Smooth muscle cell of trachea (primary cell): ENCODE measurements around the gene METTL5. TPM values are rescaled to one million over a fixed set of nuclear protein-coding genes. Genes with fewer than 3 reads are reported as not detected.

Experiments used
- total RNA-seq: library from RNA; depleted of rRNA; stranded (reverse); fragments of >200 nt; gene quantifications from 2 replicates; pipeline ENCODE4 v1.2.1, GENCODE V29; 2014

Gene METTL5
- 53.9 and 63.6 TPM in 2 replicates for total RNA-seq

DNA sequence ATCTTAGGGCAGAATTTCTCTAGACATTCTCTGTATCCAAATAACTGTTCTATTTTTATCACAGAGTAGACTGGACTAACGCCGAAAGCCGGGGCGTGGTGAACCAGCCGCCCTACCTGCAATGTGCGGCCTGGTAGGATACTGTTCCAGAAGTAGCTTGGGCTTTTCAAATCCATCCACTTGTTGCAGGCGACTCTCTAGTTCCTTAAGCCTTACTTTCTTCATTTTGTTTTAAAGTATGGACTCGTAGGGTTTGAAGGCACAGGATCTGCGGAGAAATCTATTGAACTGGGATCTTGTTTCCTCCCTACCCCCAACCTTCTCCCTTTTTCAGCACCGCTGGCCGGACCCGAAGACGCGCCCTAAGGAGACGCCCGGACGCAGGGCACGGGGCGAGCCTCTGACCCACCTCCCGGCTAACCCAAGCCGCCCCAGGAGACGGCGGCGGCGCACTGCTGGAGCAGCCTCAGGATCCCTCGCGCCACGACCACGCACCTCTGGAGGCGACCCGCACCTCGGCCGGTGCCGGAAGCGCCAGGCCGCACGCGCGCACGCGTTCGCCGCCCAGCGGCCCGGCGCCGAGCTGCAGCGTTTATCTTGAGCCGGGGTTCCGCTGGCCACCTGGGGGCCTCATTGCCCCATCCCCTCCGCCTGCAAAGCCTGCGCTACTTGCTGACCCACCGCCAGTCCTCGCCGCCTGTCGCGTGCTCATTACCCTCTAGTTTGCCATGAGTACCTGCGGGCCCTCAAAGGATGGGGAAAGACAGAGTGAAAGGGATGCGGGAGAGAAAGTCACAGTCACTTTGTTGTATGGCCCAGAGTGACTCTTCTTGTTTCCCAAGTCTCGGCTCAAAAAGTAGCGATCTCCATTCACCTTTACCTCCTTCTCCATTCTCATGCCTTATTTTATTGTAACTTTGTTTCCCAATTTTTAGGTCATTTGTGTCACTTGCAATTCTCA lies at the start of gene METTL5:
METTL5 (minus strand) TSS at position 533 of the 961 bp plus-strand sequence; CDS start at position 225, 308 bp downstream.

GRCh38 chr2:169827272-169828140 lies 2.8 kb upstream of the METTL5 start, which contains the start of gene UBR3:
TSS of gene UBR3 (plus strand) at chr2:169827454. CDS start at chr2:169827508, 54 bp downstream.

GRCh38 chr2:169798718-169799592 lies 25.8 kb downstream of the METTL5 start, which contains the start of gene SSB:
TSS of gene SSB (plus strand) at chr2:169798871. CDS start at chr2:169800961, 2,090 bp downstream.

Other genes with a start within 250 kb of the METTL5 start
- gene PPIG, start 240.6 kb downstream of the METTL5 start, total RNA-seq: 28.9 and 31.9 TPM in 2 replicates
- not detected in 2 replicates for gene CFAP210, start 130.5 kb downstream of the METTL5 start, total RNA-seq
- 1.8 and 4.1 TPM in 2 replicates for gene PHOSPHO2, start 130.4 kb downstream of the METTL5 start, total RNA-seq
- gene KLHL23, start 91.1 kb downstream of the METTL5 start, total RNA-seq: 2.5 TPM in 2 replicates
- gene SSB, start 26.0 kb downstream of the METTL5 start, total RNA-seq: 81.9 and 105 TPM in 2 replicates
- gene UBR3, start 2.5 kb upstream of the METTL5 start, total RNA-seq: 32.3 and 52.1 TPM in 2 replicates